ENCODE measurements around the gene IDH3A.
A peak's percentile ranks its signal among the peaks of the same experiment; 100 is the strongest.

IDH3A gene

GRCh38 chr15:78104119-78104479, 45.1 kb upstream of the IDH3A start:
- no peak overlapping the region for H3K4me3 ChIP-seq (replicated peaks; ENCODE audit: low read depth, low read length)
- TF ChIP-seq, protein P1, sequence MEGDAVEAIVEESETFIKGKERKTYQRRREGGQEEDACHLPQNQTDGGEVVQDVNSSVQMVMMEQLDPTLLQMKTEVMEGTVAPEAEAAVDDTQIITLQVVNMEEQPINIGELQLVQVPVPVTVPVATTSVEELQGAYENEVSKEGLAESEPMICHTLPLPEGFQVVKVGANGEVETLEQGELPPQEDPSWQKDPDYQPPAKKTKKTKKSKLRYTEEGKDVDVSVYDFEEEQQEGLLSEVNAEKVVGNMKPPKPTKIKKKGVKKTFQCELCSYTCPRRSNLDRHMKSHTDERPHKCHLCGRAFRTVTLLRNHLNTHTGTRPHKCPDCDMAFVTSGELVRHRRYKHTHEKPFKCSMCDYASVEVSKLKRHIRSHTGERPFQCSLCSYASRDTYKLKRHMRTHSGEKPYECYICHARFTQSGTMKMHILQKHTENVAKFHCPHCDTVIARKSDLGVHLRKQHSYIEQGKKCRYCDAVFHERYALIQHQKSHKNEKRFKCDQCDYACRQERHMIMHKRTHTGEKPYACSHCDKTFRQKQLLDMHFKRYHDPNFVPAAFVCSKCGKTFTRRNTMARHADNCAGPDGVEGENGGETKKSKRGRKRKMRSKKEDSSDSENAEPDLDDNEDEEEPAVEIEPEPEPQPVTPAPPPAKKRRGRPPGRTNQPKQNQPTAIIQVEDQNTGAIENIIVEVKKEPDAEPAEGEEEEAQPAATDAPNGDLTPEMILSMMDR (IDR thresholded peaks at IDR 0.05; ENCODE audit: low read depth, low read length, missing control alignments), result no peak
- no peak for DNase-seq (ENCODE audit: extremely low read depth, low read depth)

GRCh38 chr15:78104566-78105475, 44.3 kb upstream of the IDH3A start:
- TF ChIP-seq, protein P1 (IDR thresholded peaks at IDR 0.05; ENCODE audit: low read depth, low read length, missing control alignments), result no peak
- no peak for DNase-seq (ENCODE audit: extremely low read depth, low read depth)

DNA sequence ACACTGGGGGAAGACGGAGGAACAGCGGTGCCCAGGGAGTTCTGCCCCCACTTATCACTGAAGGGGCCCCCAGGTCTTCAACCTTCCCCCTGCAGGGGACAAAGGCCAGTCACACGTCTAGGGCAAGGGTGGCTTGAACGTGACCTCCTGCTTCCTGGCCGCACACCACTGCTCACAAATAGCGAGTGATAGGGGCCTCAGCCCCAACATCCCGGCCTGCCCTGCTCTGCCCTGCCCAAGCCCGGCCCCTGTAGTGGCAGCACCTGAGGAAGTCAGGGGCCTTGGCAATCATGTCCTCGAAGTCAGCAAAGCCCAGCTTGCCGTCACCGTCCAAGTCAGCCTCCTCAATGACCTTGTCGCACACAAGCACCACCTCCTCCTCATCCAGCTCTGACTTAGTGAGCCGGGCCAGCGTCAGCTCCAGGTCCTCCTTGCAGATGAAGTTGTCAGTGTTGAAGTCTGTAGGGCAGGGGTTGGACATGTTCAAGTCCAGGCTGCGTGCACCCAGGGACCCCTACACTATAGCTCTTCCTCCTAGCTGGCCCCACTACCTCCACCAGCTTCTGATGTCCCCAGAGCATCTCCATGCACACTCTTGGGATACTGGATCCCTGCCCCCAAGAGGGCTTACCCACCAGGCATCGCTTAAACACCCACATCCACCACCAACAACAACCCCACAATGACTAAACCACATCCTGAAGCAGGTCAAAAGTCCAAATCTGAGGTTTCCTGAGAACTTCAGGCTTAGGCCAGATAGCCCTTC, 43.5 kb upstream of the IDH3A start:
- TF ChIP-seq, protein P1 (IDR thresholded peaks at IDR 0.05; ENCODE audit: low read depth, low read length, missing control alignments), result no peak
- no peak for DNase-seq (ENCODE audit: extremely low read depth, low read depth)

More at GRCh38 chr15:78104566-78105475, 44.3 kb upstream of the IDH3A start:
- no peak overlapping the region for H3K4me3 ChIP-seq (replicated peaks; ENCODE audit: low read depth, low read length)

GRCh38 chr15:78107471-78107870, 41.7 kb upstream of the IDH3A start:
- H3K4me3 ChIP-seq (replicated peaks; ENCODE audit: low read depth, low read length), result no peak overlapping the region
- TF ChIP-seq, protein P1 (IDR thresholded peaks at IDR 0.05; ENCODE audit: low read depth, low read length, missing control alignments), result no peak
- no peak for DNase-seq (ENCODE audit: extremely low read depth, low read depth)

More for the DNA sequence above, 43.5 kb upstream of the IDH3A start:
- no peak overlapping the region for H3K4me3 ChIP-seq (replicated peaks; ENCODE audit: low read depth, low read length)

DNA sequence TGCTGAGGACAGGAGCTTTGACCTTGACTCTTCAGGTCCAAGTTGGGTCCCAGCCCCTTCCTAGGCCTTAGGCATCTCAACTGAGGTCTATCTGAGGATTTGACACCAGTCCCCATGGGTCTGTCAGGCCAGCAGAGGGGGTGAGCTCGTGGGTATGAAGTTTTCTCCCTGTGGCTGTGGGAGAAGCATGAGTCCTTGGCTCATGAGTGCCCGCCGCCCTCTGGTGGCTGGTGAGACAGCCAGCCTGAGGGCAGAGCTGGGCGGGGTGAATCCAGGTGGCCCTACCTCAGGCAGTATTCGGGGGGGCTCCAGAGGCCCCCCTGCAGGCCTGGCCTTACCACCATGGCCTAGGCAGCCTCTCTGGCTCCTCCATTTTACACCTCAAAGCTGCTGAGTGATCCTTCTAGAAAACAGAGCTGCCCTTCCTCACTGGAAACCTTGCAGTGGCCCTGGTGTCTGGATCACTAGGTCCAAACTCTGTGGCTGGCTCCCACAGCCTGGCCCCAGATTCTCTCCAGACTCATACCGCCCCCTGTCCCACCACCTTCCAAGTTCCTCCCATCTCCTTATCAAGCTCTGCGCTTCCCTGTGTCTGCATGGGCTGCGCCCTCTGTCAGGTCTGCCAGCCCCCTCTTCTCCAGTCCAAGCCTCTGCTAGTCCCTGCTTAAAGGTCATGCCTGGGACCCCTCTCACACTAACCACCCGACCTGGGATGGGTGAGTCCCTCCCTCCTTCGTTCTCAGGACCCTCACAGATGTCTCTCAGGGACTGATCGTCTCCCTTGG, 40.7 kb upstream of the IDH3A start:
- peak; percentile 59 for DNase-seq (ENCODE audit: extremely low read depth, low read depth)
- TF ChIP-seq, protein P1 (IDR thresholded peaks at IDR 0.05; ENCODE audit: low read depth, low read length, missing control alignments), result peak; percentile 96
- H3K4me3 ChIP-seq (replicated peaks; ENCODE audit: low read depth, low read length), result no peak overlapping the region

DNA sequence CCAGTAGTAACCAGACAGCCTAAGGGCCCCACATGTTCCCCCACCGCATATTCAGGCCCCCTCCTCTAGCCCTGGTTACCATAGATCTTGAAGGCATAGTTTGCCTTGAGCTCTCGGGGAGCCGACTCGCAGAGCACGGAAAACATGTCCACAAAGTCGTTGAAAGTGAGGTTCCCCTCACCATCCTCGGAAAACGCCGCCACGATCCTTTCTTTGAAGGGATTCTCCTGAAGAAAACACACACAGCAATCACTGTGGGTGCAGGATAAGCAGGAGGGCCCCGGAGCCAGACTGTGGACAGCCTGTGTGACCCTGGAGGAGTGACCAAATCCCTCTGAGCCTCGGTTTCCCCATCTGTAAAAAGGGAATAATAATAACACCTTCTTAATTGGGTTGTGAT, 40.0 kb upstream of the IDH3A start:
- TF ChIP-seq, protein P1 (IDR thresholded peaks at IDR 0.05; ENCODE audit: low read depth, low read length, missing control alignments), result no peak
- no peak for DNase-seq (ENCODE audit: extremely low read depth, low read depth)
- no peak overlapping the region for H3K4me3 ChIP-seq (replicated peaks; ENCODE audit: low read depth, low read length)
